Measurements from ENCODE around the gene SH3TC1.

- TF ChIP-seq POLR2A (IDR thresholded peaks at IDR 0.05) (no peak), CTCF (IDR thresholded peaks at IDR 0.05) (no peak)
These were observed 16.8 kb downstream of the SH3TC1 start for GRCh38 chr4:8215641-8216442.
